HK-2 (cell line): Measurements from ENCODE around the gene AHSP.
"Not testable (repeated sequence)": the region's sequence is repeated elsewhere in the genome, so short reads cannot be mapped to it uniquely, and the experiment has no call there.

ENCODE experiments used
- DNase-seq: peaks from one replicate; pipeline ENCODE4 v3.0.0-alpha.2; 2018; ENCODE audit not compliant: unreplicated experiment

AHSP gene

GRCh38 chr16:31527734-31528274 is at the start of gene AHSP:
Gene AHSP, plus strand, starts transcription at chr16:31527900. Its CDS starts 240 bp downstream, at chr16:31528140.
- no peak for DNase-seq

GRCh38 chr16:31478956-31479355 is 48.7 kb upstream of the AHSP start:
- DNase-seq, result no peak

- DNase-seq, result no peak
Observed at GRCh38 chr16:31479751-31480150, 47.9 kb upstream of the AHSP start.

GRCh38 chr16:31480851-31481536 is 46.7 kb upstream of the AHSP start:
- no peak for DNase-seq

GRCh38 chr16:31483081-31483480 is 44.6 kb upstream of the AHSP start, which contains the start of gene SLC5A2:
Gene SLC5A2, plus strand, starts transcription at chr16:31483123. Its CDS starts 14 bp downstream, at chr16:31483137.
- DNase-seq, result no peak

GRCh38 chr16:31484048-31484447 is 43.7 kb upstream of the AHSP start:
- DNase-seq, result not testable (repeated sequence)

- DNase-seq, result peak; percentile 99
Observed at GRCh38 chr16:31484491-31485171, 43.1 kb upstream of the AHSP start.

GRCh38 chr16:31485571-31485970 is 42.1 kb upstream of the AHSP start:
- DNase-seq, result no peak

- DNase-seq, result no peak
Observed at GRCh38 chr16:31486045-31486444, 41.7 kb upstream of the AHSP start.

- no peak for DNase-seq
Observed at GRCh38 chr16:31487071-31487719, 40.5 kb upstream of the AHSP start.

GRCh38 chr16:31487720-31488467 is 39.8 kb upstream of the AHSP start:
- no peak for DNase-seq

GRCh38 chr16:31488468-31489297 is 39.0 kb upstream of the AHSP start:
- DNase-seq, result no peak

GRCh38 chr16:31489298-31489564 is 38.5 kb upstream of the AHSP start:
- DNase-seq, result no peak

- DNase-seq, result no peak
Observed at GRCh38 chr16:31489616-31490584, 37.8 kb upstream of the AHSP start.

- no peak for DNase-seq
Observed at GRCh38 chr16:31491778-31492418, 35.8 kb upstream of the AHSP start.

GRCh38 chr16:31493506-31494125 is 34.1 kb upstream of the AHSP start:
- no peak for DNase-seq

- no peak for DNase-seq
Observed at GRCh38 chr16:31496670-31497069, 31.0 kb upstream of the AHSP start.

GRCh38 chr16:31498493-31498892 is 29.2 kb upstream of the AHSP start:
- DNase-seq, result no peak

- no peak for DNase-seq
Observed at GRCh38 chr16:31499928-31500327, 27.8 kb upstream of the AHSP start.
